SU-DHL-6 (cell line): ENCODE data around the gene TDG.

Source experiments
- H2AFZ ChIP-seq: fragments of 200-600 bp; sonication (generic); 2 replicates; pipeline ENCODE4 v1.6.1; 2014; ENCODE audit warnings: low read depth, mild to moderate bottlenecking, moderate library complexity, mixed read lengths, antibody characterized with exemption, low read length; ENCODE audit not compliant: severe bottlenecking
- H3F3A ChIP-seq: fragments of 200-600 bp; shearing (Covaris generic); 2 replicates; pipeline ENCODE4 v1.6.0; 2016; ENCODE audit warnings: antibody characterized with exemption, mild to moderate bottlenecking; ENCODE audit not compliant: insufficient read depth
- H3K27ac ChIP-seq: fragments of 200-600 bp; sonication (generic); 2 replicates; pipeline ENCODE4 v1.5.1; 2016; ENCODE audit warnings: low read depth, mild to moderate bottlenecking, low read length, moderate library complexity, mixed read lengths
- H3K27me3 ChIP-seq: fragments of 200-600 bp; sonication (generic), shearing (Covaris generic); 2 replicates; pipeline ENCODE4 v1.6.0; 2014; ENCODE audit warnings: mild to moderate bottlenecking, low read length
- H3K36me3 ChIP-seq: fragments of 200-600 bp; sonication (generic); 2 replicates; pipeline ENCODE4 v1.6.1; 2014; ENCODE audit warnings: mild to moderate bottlenecking, low read length, mixed read lengths
- H3K4me2 ChIP-seq: fragments of 300-600, 200-600 bp; shearing (Covaris generic), sonication (generic); 2 replicates; pipeline ENCODE4 v1.6.0; 2014; ENCODE audit warnings: low read length, low read depth, mild to moderate bottlenecking; ENCODE audit not compliant: poor library complexity, severe bottlenecking
- H3K4me3 ChIP-seq: fragments of 200-600 bp; sonication (generic); 2 replicates; pipeline ENCODE4 v1.5.1; 2014; ENCODE audit warnings: antibody characterized with exemption, low read length, mild to moderate bottlenecking, mixed read lengths; ENCODE audit not compliant: insufficient read depth, poor library complexity, severe bottlenecking
- H3K79me2 ChIP-seq: fragments of 200-600 bp; sonication (generic); 2 replicates; pipeline ENCODE4 v1.6.1; 2014; ENCODE audit warnings: mild to moderate bottlenecking, low read length, moderate library complexity; ENCODE audit not compliant: insufficient read depth
- H3K9ac ChIP-seq: fragments of 200-600 bp; sonication (generic); 2 replicates; pipeline ENCODE4 v1.7.0; 2014; ENCODE audit warnings: mild to moderate bottlenecking, low read length
- H3K9me2 ChIP-seq: fragments of 200-600 bp; sonication (generic); replicated peaks from 2 replicates; pipeline ENCODE4 v1.6.1; 2014; ENCODE audit warnings: low read length; ENCODE audit not compliant: insufficient read depth
- H3K9me3 ChIP-seq: fragments of 200-600 bp; sonication (generic); 2 replicates; pipeline ENCODE4 v1.6.1; 2014; ENCODE audit warnings: low read length, mixed read lengths; ENCODE audit not compliant: insufficient read depth
- H4K20me1 ChIP-seq: fragments of 200-600 bp; sonication (generic); 2 replicates; pipeline ENCODE4 v1.6.1; 2014; ENCODE audit warnings: low read depth, mild to moderate bottlenecking, antibody characterized with exemption, low read length, moderate library complexity, mixed read lengths
- EZH2phosphoT487 ChIP-seq: fragments of 200-600 bp; sonication (generic), shearing (Covaris generic); conservative IDR thresholded peaks from 2 replicates; pipeline ENCODE4 v1.6.1; 2018; ENCODE audit warnings: mild to moderate bottlenecking, antibody characterized with exemption, low read length, moderate library complexity, mixed read lengths
- TF ChIP-seq, protein P1 (sequence below): fragments of 200-600 bp; sonication (generic); IDR thresholded peaks from one replicate; pipeline ENCODE4 v1.5.1; 2017; ENCODE audit warnings: antibody characterized with exemption, mild to moderate bottlenecking, low read length, moderate library complexity; ENCODE audit not compliant: insufficient read depth, poor library complexity, severe bottlenecking

TDG gene

DNA sequence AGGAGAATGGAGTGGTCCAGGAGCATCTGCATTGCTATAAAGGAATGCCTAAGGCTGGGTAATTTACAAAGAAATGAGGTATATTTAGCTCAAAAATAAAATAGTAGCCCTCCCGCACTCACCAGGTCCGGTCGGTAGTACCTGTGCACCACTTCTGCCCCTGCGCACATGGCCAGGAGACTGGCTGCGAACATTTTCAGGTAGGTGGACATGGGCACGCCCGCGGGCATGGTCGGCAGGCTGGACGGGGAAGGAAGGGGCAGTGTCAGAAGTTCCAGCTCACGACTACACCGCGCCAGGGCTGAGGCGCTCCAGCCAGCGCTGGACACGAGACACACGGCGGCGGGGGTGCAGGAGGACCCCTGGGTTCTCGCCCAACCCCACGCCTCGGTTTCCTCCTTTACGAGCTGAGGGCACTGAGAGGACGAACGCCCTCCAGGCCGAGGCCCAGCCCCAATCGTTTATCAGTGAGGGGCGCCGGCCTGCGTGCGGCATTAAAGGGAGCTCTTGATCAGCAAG, 9.1 kb upstream of the TDG start:
- H3K79me2 ChIP-seq = peaks cover 21% of the 10 kb centered on the region
- H3K27me3 ChIP-seq = no peaks in the 10 kb centered on the region
- peak overlapping the region; percentile 95 for H3K4me2 ChIP-seq
- TF ChIP-seq EZH2phosphoT487 = no peak
- TF ChIP-seq, protein P1, sequence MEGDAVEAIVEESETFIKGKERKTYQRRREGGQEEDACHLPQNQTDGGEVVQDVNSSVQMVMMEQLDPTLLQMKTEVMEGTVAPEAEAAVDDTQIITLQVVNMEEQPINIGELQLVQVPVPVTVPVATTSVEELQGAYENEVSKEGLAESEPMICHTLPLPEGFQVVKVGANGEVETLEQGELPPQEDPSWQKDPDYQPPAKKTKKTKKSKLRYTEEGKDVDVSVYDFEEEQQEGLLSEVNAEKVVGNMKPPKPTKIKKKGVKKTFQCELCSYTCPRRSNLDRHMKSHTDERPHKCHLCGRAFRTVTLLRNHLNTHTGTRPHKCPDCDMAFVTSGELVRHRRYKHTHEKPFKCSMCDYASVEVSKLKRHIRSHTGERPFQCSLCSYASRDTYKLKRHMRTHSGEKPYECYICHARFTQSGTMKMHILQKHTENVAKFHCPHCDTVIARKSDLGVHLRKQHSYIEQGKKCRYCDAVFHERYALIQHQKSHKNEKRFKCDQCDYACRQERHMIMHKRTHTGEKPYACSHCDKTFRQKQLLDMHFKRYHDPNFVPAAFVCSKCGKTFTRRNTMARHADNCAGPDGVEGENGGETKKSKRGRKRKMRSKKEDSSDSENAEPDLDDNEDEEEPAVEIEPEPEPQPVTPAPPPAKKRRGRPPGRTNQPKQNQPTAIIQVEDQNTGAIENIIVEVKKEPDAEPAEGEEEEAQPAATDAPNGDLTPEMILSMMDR = no peak
- H3K4me3 ChIP-seq = peak overlapping the region; percentile 74
- H3K9me2 ChIP-seq = no peaks in the 10 kb centered on the region
- peak overlapping the region; percentile 84 for H3K9ac ChIP-seq
- no peaks in the 10 kb centered on the region for H4K20me1 ChIP-seq
- H3K36me3 ChIP-seq = 0 out of 2 replicates have a peak, but pooled peaks cover 4% of the 10 kb centered on the region
- H2AFZ ChIP-seq = peak overlapping the region; percentile 89
- peak overlapping the region; percentile 77 for H3K27ac ChIP-seq
- peaks cover 16% of the 10 kb centered on the region for H3F3A ChIP-seq
- no peaks in the 10 kb centered on the region for H3K9me3 ChIP-seq

DNA sequence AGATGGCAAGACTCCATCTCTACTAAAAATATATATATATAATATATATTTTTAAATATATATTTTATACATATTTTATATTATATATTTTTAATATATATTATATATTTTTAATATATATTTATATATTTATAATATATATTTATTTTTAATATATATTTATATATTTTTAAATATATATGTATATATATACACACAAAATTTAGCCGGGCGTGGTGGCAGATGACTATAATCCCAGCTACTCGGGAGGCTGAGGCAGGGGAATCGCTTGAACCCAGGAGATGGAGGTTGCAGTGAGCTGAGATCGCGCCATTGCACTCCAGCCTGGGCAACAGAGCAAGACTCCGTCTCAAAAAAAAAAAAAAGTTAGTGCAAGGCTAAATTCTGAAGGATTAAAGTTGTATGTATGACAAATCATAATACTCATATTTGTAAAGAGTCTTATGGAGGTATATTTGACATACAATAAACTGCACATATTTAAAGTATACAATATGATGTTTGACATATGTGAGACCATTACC, 7.7 kb upstream of the TDG start:
- Histone ChIP-seq H3K4me3 (no peak overlapping the region), H3K79me2 (peaks cover 21% of the 10 kb centered on the region), H3K27me3 (no peaks in the 10 kb centered on the region), H4K20me1 (no peaks in the 10 kb centered on the region), H3K9me2 (no peaks in the 10 kb centered on the region), H3K36me3 (no peaks in the 10 kb centered on the region), H3K27ac (no peak overlapping the region), H3K4me2 (peak overlapping the region; percentile 95), H3K9me3 (no peaks in the 10 kb centered on the region), H3K9ac (peak overlapping the region; percentile 84), H3F3A (peaks cover 18% of the 10 kb centered on the region), H2AFZ (no peak overlapping the region)
- TF ChIP-seq EZH2phosphoT487 = no peak
- TF ChIP-seq, protein P1 = no peak

DNA sequence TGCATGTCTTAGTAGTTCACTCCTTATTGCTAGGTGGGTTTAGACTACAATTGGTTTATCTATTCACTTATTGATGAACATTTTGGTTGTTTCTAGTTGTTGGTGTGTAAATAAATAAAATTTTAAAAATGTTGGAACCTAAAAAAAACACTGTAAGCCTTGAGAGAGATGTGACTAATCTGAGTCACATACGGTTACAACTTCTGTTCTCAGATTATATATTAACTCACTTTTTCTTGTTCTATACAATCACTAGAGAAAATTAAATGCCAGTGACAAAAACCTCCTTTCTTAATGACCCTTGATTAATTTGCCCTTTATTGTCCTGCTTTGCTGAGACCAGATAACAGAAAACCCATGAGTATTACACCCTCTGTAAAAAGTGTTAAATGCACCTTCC, 7.1 kb upstream of the TDG start:
- H4K20me1 ChIP-seq = no peaks in the 10 kb centered on the region
- H3K4me2 ChIP-seq = no peak overlapping the region
- H3K9me2 ChIP-seq = no peaks in the 10 kb centered on the region
- H3K9me3 ChIP-seq = no peaks in the 10 kb centered on the region
- H3K79me2 ChIP-seq = peaks cover 21% of the 10 kb centered on the region
- no peak overlapping the region for H3K9ac ChIP-seq
- no peaks in the 10 kb centered on the region for H3K36me3 ChIP-seq
- no peak for TF ChIP-seq EZH2phosphoT487
- TF ChIP-seq, protein P1 = no peak
- peaks cover 18% of the 10 kb centered on the region for H3F3A ChIP-seq
- no peak overlapping the region for H2AFZ ChIP-seq
- H3K27me3 ChIP-seq = no peaks in the 10 kb centered on the region
- H3K27ac ChIP-seq = no peak overlapping the region
- no peak overlapping the region for H3K4me3 ChIP-seq
